Measurements from ENCODE around the gene PLEKHH2.

The PLEKHH2 gene

GRCh38 chr2:43791035-43791765 is 154.1 kb downstream of the PLEKHH2 start:
- no peaks in the 10 kb centered on the region for H3K79me2 ChIP-seq
- TF ChIP-seq, protein P1, sequence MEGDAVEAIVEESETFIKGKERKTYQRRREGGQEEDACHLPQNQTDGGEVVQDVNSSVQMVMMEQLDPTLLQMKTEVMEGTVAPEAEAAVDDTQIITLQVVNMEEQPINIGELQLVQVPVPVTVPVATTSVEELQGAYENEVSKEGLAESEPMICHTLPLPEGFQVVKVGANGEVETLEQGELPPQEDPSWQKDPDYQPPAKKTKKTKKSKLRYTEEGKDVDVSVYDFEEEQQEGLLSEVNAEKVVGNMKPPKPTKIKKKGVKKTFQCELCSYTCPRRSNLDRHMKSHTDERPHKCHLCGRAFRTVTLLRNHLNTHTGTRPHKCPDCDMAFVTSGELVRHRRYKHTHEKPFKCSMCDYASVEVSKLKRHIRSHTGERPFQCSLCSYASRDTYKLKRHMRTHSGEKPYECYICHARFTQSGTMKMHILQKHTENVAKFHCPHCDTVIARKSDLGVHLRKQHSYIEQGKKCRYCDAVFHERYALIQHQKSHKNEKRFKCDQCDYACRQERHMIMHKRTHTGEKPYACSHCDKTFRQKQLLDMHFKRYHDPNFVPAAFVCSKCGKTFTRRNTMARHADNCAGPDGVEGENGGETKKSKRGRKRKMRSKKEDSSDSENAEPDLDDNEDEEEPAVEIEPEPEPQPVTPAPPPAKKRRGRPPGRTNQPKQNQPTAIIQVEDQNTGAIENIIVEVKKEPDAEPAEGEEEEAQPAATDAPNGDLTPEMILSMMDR (IDR thresholded peaks at IDR 0.05), result no peak
- H3K9ac ChIP-seq, result no peak overlapping the region
- no peak overlapping the region for H3K4me3 ChIP-seq (ENCODE audit: low read depth, low read length)
- H3K4me1 ChIP-seq, result no peaks in the 10 kb centered on the region
- H3K36me3 ChIP-seq (ENCODE audit: control insufficient read depth, insufficient read depth, low read length), result no peaks in the 10 kb centered on the region
- H3K9me3 ChIP-seq (ENCODE audit: control insufficient read depth, low read length), result no peaks in the 10 kb centered on the region
- no peaks in the 10 kb centered on the region for H3K27me3 ChIP-seq (ENCODE audit: control insufficient read depth, insufficient read depth, low read length)
- H3K4me2 ChIP-seq (ENCODE audit: low read length), result no peak overlapping the region
- no peak overlapping the region for H3K27ac ChIP-seq
- H2AFZ ChIP-seq, result no peak overlapping the region

GRCh38 chr2:43792653-43793052 is 155.6 kb downstream of the PLEKHH2 start:
- Histone ChIP-seq H3K4me2 (ENCODE audit: low read length) (no peak overlapping the region), H3K36me3 (ENCODE audit: control insufficient read depth, insufficient read depth, low read length) (no peaks in the 10 kb centered on the region), H3K27me3 (ENCODE audit: control insufficient read depth, insufficient read depth, low read length) (no peaks in the 10 kb centered on the region), H3K9me3 (ENCODE audit: control insufficient read depth, low read length) (no peaks in the 10 kb centered on the region), H3K79me2 (no peaks in the 10 kb centered on the region), H2AFZ (no peak overlapping the region), H3K4me3 (ENCODE audit: low read depth, low read length) (no peak overlapping the region), H3K27ac (no peak overlapping the region), H3K4me1 (no peaks in the 10 kb centered on the region), H3K9ac (no peak overlapping the region)
- TF ChIP-seq, protein P1 (IDR thresholded peaks at IDR 0.05), result no peak

- no peaks in the 10 kb centered on the region for H3K9me3 ChIP-seq (ENCODE audit: control insufficient read depth, low read length)
- H3K4me3 ChIP-seq (ENCODE audit: low read depth, low read length), result no peak overlapping the region
- H3K79me2 ChIP-seq, result no peaks in the 10 kb centered on the region
- H3K36me3 ChIP-seq (ENCODE audit: control insufficient read depth, insufficient read depth, low read length), result no peaks in the 10 kb centered on the region
- H3K4me1 ChIP-seq, result no peaks in the 10 kb centered on the region
- no peak overlapping the region for H3K9ac ChIP-seq
- no peak overlapping the region for H3K27ac ChIP-seq
- H2AFZ ChIP-seq, result no peak overlapping the region
- TF ChIP-seq, protein P1 (IDR thresholded peaks at IDR 0.05), result no peak
- H3K4me2 ChIP-seq (ENCODE audit: low read length), result no peak overlapping the region
- no peaks in the 10 kb centered on the region for H3K27me3 ChIP-seq (ENCODE audit: control insufficient read depth, insufficient read depth, low read length)
Measured at GRCh38 chr2:43794956-43795355, 157.9 kb downstream of the PLEKHH2 start.

- Histone ChIP-seq H3K36me3 (ENCODE audit: control insufficient read depth, insufficient read depth, low read length) (no peaks in the 10 kb centered on the region), H3K27me3 (ENCODE audit: control insufficient read depth, insufficient read depth, low read length) (no peaks in the 10 kb centered on the region)
Measured at GRCh38 chr2:43796206-43796605, 159.1 kb downstream of the PLEKHH2 start.

More at GRCh38 chr2:43796206-43796605, 159.1 kb downstream of the PLEKHH2 start:
- H3K4me2 ChIP-seq (ENCODE audit: low read length), result no peak overlapping the region
- no peaks in the 10 kb centered on the region for H3K79me2 ChIP-seq
- H3K4me3 ChIP-seq (ENCODE audit: low read depth, low read length), result no peak overlapping the region
- H3K27ac ChIP-seq, result no peak overlapping the region
- no peaks in the 10 kb centered on the region for H3K4me1 ChIP-seq
- no peaks in the 10 kb centered on the region for H3K9me3 ChIP-seq (ENCODE audit: control insufficient read depth, low read length)
- TF ChIP-seq, protein P1 (IDR thresholded peaks at IDR 0.05), result no peak
- H3K9ac ChIP-seq, result no peak overlapping the region
- H2AFZ ChIP-seq, result no peak overlapping the region
